ENCODE results near the gene TMEM19. TPM values are rescaled to one million over a fixed set of nuclear protein-coding genes. Genes with fewer than 3 reads are reported as not detected.

The TMEM19 gene
- polyA plus RNA-seq, 1 experiment: 23.3 TPM

DNA sequence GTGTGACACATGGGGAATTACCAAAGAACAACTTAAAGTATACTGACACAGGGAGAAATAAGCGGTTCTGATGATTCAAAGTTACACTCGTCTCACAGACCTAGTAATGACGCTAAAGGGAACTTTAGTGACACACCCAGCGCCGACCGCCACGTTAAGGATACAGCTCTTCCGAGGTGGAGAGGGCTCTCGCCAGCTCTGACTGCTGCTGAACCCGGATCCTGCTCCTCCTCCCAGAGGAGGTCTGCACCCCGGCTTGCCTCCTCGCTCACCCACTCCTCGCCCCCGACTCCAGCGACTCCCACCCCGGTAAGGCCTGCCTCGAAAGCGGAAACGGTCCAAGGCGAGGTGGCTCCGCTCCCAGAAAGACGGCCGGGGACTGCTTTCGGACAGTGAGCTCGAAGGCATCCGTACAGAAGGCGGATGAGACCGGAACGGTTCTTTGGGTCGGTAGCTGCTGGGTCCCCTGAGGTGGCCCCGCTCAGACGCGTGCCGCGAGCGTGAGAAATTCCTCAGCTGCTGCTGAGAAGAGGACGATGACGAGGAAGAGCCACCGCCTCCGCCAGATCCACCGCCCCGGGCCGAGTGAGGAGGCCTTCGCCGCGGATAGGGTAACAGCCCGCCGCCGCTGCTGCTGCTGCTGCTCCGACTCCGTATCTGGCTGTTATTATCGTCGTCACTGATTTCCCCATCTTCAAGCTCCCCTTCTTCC, 22.9 kb upstream of the TMEM19 start:
- Histone ChIP-seq H3K27ac (ENCODE audit: low read depth, low read length) (peak overlapping the region; percentile 98), H3K9me3 (ENCODE audit: control insufficient read depth, insufficient read depth, low read length) (no peaks in the 10 kb centered on the region; the same call in 1 of the 2 replicates), H3K27me3 (ENCODE audit: control insufficient read depth, insufficient read depth, low read length) (no peaks in the 10 kb centered on the region), H3K4me3 (ENCODE audit: low read depth, low read length) (peak overlapping the region; percentile 96)
- no peak for DNase-seq (ENCODE audit: low read depth, low spot score)
- POLR2A ChIA-PET: interaction anchor here (0.6 to 3.6 kb wide), 6 partner anchors 23 to 92 kb away, joined by 3 to 41 read pairs (median 7); partner anchors contain the start of genes RAB21 and TMEM19
- CTCF ChIA-PET: interaction anchor here (0.8 to 5.5 kb wide), 9 partner anchors 16 to 91 kb away, joined by 3 to 35 read pairs (median 4); partner anchors contain the start of genes RAB21 and TMEM19
- TF ChIP-seq, protein P1, sequence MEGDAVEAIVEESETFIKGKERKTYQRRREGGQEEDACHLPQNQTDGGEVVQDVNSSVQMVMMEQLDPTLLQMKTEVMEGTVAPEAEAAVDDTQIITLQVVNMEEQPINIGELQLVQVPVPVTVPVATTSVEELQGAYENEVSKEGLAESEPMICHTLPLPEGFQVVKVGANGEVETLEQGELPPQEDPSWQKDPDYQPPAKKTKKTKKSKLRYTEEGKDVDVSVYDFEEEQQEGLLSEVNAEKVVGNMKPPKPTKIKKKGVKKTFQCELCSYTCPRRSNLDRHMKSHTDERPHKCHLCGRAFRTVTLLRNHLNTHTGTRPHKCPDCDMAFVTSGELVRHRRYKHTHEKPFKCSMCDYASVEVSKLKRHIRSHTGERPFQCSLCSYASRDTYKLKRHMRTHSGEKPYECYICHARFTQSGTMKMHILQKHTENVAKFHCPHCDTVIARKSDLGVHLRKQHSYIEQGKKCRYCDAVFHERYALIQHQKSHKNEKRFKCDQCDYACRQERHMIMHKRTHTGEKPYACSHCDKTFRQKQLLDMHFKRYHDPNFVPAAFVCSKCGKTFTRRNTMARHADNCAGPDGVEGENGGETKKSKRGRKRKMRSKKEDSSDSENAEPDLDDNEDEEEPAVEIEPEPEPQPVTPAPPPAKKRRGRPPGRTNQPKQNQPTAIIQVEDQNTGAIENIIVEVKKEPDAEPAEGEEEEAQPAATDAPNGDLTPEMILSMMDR (IDR thresholded peaks at IDR 0.05; ENCODE audit: low read depth, low read length): no peak

DNA sequence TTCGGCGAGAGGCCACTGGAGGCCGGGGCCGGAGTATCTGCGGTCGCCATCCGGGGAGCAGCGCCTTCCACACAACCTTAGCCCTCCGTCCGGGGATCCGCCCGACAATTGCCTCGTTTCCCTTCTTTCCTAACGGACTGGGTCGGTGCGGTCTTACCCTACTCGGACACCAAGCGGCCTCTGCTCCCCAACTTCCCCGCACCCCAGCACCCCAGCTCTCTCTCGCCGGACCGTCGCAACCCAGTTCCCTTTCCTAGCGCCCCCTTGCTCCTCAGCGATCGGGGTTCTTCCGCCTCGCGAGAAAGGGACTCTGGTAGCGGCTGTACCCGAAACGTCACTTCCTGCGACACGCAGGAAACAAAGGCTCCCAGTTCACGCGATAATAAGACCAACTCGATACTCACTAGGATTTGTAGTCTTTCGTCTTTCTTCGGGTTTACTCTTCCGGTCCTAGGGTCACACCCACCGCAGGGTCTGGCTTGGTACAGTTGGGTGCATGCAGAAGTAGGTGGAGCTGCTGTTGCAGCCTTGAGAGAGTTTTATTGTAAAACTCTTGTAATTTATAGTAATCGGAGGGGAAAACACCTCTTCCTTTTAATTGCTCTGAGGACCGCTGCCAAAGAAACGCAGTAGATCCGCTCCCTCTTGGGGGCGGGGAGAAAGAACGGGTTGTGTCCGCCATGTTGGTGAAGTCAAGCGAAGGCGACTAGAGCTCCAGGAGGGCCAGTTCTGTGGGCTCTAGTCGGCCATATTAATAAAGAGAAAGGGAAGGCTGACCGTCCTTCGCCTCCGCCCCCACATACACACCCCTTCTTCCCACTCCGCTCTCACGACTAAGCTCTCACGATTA, 22.1 kb upstream of the TMEM19 start, which contains the start of the genes THAP2 and ZFC3H1:
Gene THAP2, plus strand, starts transcription at position 741 of the 850 bp plus-strand sequence. CDS start 209 bp downstream, outside the sequence.
Gene ZFC3H1, minus strand, starts transcription at position 288 of the 850 bp plus-strand sequence. Its CDS starts 238 bp downstream, at position 50.
- peak; percentile 98 for DNase-seq (ENCODE audit: low read depth, low spot score)
- Histone ChIP-seq H3K27me3 (ENCODE audit: control insufficient read depth, insufficient read depth, low read length) (no peaks in the 10 kb centered on the region), H3K27ac (ENCODE audit: low read depth, low read length) (peak within 1 kb of the TSS; percentile 98), H3K4me3 (ENCODE audit: low read depth, low read length) (peak within 1 kb of the TSS; percentile 96), H3K9me3 (ENCODE audit: control insufficient read depth, insufficient read depth, low read length) (no peaks in the 10 kb centered on the region; the same call in 1 of the 2 replicates)
- TF ChIP-seq, protein P1 (IDR thresholded peaks at IDR 0.05; ENCODE audit: low read depth, low read length): peak; percentile 45
- ChIA-PET CTCF (interaction anchor here (0.8 to 5.5 kb wide), 13 partner anchors 14 to 91 kb away, joined by 3 to 35 read pairs (median 4); partner anchors contain the start of genes RAB21 and TMEM19), POLR2A (interaction anchor here (0.7 to 3.6 kb wide), 7 partner anchors 20 to 91 kb away, joined by 3 to 41 read pairs (median 4); partner anchors contain the start of genes RAB21 and TMEM19)

DNA sequence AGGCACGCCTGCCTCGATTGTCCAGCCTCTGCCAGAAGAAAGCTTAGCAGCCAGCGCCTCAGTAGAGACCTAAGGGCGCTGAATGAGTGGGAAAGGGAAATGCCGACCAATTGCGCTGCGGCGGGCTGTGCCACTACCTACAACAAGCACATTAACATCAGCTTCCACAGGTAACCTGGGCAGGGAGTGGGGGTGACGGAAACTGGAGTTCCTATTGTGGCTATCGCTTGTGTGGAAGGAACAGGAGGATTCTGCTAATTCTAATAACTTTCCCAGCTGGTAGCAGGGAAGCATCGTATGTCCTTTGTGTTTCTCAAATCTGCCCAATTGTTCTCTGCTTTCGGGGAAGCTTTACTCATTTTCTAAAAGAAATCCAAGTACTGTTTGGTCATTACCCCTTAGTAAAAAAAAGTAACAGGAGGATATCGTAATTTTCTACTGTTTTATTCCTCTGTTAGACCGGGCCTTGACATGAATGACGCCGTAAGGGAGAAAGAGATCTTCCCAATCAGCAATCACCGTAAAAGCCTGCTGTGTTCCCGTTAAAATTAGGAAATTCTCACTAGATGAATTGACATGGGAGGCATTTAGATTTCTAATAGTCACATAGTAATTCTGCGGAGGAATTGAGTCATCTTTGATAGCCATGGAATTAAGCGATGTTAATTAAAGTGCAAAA, 21.3 kb upstream of the TMEM19 start:
- TF ChIP-seq, protein P1 (IDR thresholded peaks at IDR 0.05; ENCODE audit: low read depth, low read length): no peak
- CTCF ChIA-PET: interaction anchor here (0.9 to 5.5 kb wide), 9 partner anchors 13 to 90 kb away, joined by 3 to 35 read pairs (median 5); partner anchors contain the start of genes RAB21 and TMEM19

DNA sequence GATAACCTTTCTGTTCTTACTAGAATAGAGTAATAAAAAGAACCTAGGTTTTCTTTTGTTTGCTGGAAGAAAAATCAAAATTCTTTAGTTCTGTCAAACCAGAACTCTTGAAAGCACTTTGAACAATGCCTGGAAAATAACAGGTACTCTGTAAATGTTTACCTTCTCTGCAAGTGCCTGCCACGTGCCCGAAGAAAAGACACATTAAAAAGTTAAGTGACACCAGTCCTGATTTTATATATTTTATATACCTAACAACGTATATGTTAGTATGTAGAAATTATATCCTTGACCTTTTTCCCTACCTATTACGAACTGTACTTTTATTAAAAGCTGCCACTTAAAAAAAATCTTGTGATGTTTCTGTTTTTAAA, 20.8 kb upstream of the TMEM19 start:
- POLR2A ChIA-PET: interaction anchor here (3.6 kb wide), 1 partner anchor 21 kb away, joined by 41 read pairs; the partner anchor contains the start of gene TMEM19
- H3K27me3 ChIP-seq (ENCODE audit: control insufficient read depth, insufficient read depth, low read length): no peaks in the 10 kb centered on the region
- peak overlapping the region; percentile 96 for H3K4me3 ChIP-seq (ENCODE audit: low read depth, low read length)
- no peak overlapping the region for H3K27ac ChIP-seq (ENCODE audit: low read depth, low read length)
- no peak for DNase-seq (ENCODE audit: low read depth, low spot score)
- TF ChIP-seq, protein P1 (IDR thresholded peaks at IDR 0.05; ENCODE audit: low read depth, low read length): no peak
- H3K9me3 ChIP-seq (ENCODE audit: control insufficient read depth, insufficient read depth, low read length): no peaks in the 10 kb centered on the region; the same call in 1 of the 2 replicates
- CTCF ChIA-PET: interaction anchor here (1.1 to 5.5 kb wide), 5 partner anchors 13 to 89 kb away, joined by 4 to 35 read pairs (median 6); partner anchors contain the start of genes RAB21 and TMEM19

More for the DNA sequence above, 21.3 kb upstream of the TMEM19 start:
- no peaks in the 10 kb centered on the region; the same call in 1 of the 2 replicates for H3K9me3 ChIP-seq (ENCODE audit: control insufficient read depth, insufficient read depth, low read length)
- peak overlapping the region; percentile 98 for H3K27ac ChIP-seq (ENCODE audit: low read depth, low read length)
- DNase-seq (ENCODE audit: low read depth, low spot score): no peak
- no peaks in the 10 kb centered on the region for H3K27me3 ChIP-seq (ENCODE audit: control insufficient read depth, insufficient read depth, low read length)
- peak overlapping the region; percentile 96 for H3K4me3 ChIP-seq (ENCODE audit: low read depth, low read length)
- POLR2A ChIA-PET: interaction anchor here (1.0 to 3.6 kb wide), 5 partner anchors 19 to 90 kb away, joined by 3 to 41 read pairs (median 11); partner anchors contain the start of genes RAB21 and TMEM19
